Mesothelial cell of epicardium (in vitro differentiated cells): ENCODE results near the gene ACVR1B. TPM values are rescaled to one million over a fixed set of nuclear protein-coding genes. Genes with fewer than 3 reads are reported as not detected.
A peak's percentile ranks its signal among the peaks of the same experiment; 100 is the strongest.

ENCODE experiments used
- DNase-seq, 2 experiments: peaks; one replicate each; pipeline ENCODE4 v3.0.0; 2021; ENCODE audit warnings: low spot score in 2 of 2; ENCODE audit not compliant: unreplicated experiment in 2 of 2
- H3K27ac Mint-ChIP-seq: 2 replicates; pipeline ENCODE4 v1.8.0; 2021; ENCODE audit warnings: mixed read lengths
- H3K27me3 Mint-ChIP-seq: 2 replicates; pipeline ENCODE4 v1.8.0; 2021; ENCODE audit warnings: low read depth, mixed read lengths
- H3K36me3 Mint-ChIP-seq: 2 replicates; pipeline ENCODE4 v1.8.0; 2021; ENCODE audit warnings: mixed read lengths
- H3K4me1 Mint-ChIP-seq: 2 replicates; pipeline ENCODE4 v1.8.0; 2021; ENCODE audit warnings: mixed read lengths
- H3K4me3 Mint-ChIP-seq: 2 replicates; pipeline ENCODE4 v1.8.0; 2021; ENCODE audit warnings: mild to moderate bottlenecking, moderate library complexity, mixed read lengths
- H3K9me3 Mint-ChIP-seq: 2 replicates; pipeline ENCODE4 v1.8.0; 2021; ENCODE audit warnings: mixed read lengths
- total RNA-seq: library from RNA; stranded (reverse); gene quantifications from 3 replicates; pipeline ENCODE4 v1.2.1, GENCODE V29; 2021
- TF ChIP-seq, protein P1 (sequence below): fragments of 200-600 bp; sonication (generic); IDR thresholded peaks from one replicate; pipeline ENCODE4 v1.5.0; 2021; ENCODE audit warnings: antibody characterized with exemption; ENCODE audit not compliant: unreplicated experiment

Gene ACVR1B
- total RNA-seq, 1 donor from 2014 or later, result 31.2 TPM

DNA sequence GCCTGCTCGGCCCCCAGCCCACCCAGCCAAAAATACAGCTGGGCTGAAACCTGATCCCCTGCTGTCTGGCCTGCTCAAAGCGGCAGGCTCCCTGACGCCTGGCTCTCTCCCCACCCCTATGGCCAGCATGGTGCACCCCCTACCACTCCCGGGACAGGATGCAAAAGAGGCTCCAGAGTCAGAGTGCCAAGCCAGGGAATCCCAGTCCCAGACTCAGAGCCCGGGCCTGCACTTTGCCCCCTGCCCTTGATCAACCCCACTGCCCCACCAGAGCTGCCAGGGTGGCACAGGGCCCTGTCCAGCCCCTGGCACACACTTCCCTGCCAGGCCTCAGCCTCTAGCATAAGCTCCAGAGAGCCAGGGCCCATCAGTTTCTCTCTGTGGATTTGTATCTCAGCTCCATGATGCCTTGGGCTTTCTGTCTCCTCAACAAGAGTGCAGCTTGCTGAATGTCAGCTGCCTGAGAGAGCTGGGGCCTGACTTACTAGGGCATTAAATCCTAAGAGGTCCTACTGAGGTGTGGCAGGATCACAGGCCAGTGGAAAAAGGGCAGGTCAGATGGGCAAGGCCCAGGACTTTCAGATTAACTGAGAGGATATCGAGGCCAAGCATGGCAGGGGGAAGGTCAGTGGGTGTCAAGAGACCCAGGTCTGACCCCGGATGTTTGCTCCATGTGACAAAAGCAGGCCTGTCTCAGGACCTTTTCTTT, 30.3 kb upstream of the ACVR1B start:
- Mint-ChIP-seq H3K27ac (no peak overlapping the region), H3K27me3 (peaks cover 8% of the 10 kb centered on the region), H3K9me3 (no peaks in the 10 kb centered on the region), H3K4me1 (peaks cover 8% of the 10 kb centered on the region), H3K4me3 (no peak overlapping the region), H3K36me3 (no peaks in the 10 kb centered on the region)
- TF ChIP-seq, protein P1, sequence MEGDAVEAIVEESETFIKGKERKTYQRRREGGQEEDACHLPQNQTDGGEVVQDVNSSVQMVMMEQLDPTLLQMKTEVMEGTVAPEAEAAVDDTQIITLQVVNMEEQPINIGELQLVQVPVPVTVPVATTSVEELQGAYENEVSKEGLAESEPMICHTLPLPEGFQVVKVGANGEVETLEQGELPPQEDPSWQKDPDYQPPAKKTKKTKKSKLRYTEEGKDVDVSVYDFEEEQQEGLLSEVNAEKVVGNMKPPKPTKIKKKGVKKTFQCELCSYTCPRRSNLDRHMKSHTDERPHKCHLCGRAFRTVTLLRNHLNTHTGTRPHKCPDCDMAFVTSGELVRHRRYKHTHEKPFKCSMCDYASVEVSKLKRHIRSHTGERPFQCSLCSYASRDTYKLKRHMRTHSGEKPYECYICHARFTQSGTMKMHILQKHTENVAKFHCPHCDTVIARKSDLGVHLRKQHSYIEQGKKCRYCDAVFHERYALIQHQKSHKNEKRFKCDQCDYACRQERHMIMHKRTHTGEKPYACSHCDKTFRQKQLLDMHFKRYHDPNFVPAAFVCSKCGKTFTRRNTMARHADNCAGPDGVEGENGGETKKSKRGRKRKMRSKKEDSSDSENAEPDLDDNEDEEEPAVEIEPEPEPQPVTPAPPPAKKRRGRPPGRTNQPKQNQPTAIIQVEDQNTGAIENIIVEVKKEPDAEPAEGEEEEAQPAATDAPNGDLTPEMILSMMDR, result no peak
- DNase-seq, result no peak

DNA sequence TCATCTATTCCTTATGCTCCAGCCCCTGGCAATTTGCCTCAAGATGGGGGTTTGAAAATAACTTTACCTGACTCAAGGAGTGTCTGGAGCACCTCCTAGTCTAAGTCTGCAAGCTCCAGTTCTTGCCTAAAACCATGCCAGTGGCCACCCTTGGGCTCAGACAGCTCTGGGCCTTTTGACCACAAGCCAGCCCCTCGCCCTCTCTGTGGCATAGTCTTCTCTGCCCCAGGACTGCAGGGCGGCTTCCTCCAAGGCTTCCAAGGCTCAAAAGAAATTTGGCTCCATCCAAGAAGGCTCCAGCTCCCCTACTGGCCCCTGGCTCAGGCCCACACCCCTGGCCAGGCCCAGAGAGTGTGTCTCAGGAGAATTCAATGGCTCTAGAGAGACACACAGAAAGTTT, 29.4 kb upstream of the ACVR1B start:
- Mint-ChIP-seq H3K27ac (no peak overlapping the region), H3K9me3 (no peaks in the 10 kb centered on the region), H3K27me3 (peaks cover 8% of the 10 kb centered on the region), H3K4me3 (no peak overlapping the region), H3K4me1 (peaks cover 8% of the 10 kb centered on the region), H3K36me3 (no peaks in the 10 kb centered on the region)
- DNase-seq, result no peak
- TF ChIP-seq, protein P1, result no peak

DNA sequence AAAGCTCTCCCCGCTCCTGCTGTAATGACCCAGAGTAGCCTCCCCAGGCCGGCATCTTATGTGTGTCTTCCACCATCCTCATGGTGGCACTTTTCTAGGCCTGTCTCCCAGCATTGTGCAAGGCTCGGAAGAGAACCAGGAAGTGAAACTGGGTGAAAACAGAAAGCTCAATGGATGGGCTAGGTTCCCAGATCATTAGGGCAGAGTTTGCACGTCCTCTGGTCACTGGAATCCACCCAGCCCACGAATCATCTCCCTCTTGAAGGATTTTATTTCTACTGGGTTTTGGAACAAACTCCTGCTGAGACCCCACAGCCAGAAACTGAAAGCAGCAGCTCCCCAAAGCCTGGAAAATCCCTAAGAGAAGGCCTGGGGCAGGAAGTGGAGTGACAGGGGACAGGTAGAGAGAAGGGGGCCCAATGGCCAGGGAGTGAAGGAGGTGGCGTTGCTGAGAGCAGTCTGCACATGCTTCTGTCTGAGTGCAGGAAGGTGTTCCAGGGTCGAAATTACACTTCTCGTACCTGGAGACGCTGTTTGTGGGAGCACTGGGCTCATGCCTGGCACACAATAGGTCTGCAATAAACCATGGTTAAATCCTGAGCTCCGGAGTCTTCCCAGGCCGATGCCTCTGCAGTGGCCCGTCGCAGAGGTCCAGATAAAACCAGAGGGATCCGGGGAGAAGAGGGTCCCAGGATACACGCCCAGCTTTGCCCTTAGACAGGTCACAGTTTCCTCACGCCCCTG, 28.6 kb upstream of the ACVR1B start:
- no peak for DNase-seq
- no peaks in the 10 kb centered on the region for H3K9me3 Mint-ChIP-seq

DNA sequence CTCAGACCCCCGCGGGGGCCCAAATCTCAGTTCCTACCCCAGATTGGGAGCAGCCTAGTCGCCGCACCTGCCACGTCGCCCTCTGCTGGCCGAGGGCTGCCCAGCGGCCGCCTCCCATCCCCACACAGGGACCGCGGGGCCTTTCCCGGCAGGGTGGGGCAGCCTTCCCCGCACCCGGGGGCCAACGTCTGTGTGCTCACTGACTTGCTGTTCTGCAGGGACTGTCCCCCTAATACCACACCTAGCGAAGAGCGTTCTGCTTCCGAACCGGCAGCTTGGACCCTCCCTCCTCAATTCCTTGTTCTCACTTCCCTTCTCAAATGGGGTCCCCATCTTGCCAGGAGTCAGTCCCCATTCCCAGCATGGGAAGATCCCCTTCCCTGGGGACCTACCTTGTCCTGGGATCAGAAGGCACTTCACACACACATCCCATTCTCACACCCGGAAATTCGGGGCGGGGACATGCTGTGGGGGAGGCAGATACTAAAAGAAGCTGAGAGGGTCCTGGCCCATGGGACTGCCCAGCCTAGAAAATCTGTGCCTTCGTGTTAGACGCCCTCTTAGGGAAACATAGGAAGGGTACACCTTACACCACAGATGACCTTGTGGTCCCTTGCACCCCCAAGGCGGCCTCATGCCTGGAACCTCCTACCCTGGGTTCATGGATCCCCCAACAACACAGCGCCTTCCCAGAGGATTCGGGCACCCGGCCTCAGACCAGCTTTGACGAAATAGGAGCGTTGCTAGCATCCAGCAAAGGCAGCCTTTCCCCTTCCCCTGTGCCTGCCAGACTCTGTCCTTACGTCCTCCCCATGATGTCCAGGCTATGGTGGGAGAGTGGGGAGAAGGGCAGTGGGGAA, 27.8 kb upstream of the ACVR1B start:
- DNase-seq, result peak in 1 of 2 experiments; percentile 58
- Mint-ChIP-seq H3K27ac (no peak overlapping the region), H3K9me3 (no peaks in the 10 kb centered on the region), H3K36me3 (no peaks in the 10 kb centered on the region), H3K4me3 (no peak overlapping the region), H3K4me1 (peaks cover 8% of the 10 kb centered on the region), H3K27me3 (peaks cover 8% of the 10 kb centered on the region)
- TF ChIP-seq, protein P1, result peak; percentile 62

More for the DNA sequence above, 28.6 kb upstream of the ACVR1B start:
- Mint-ChIP-seq H3K4me1 (peaks cover 8% of the 10 kb centered on the region), H3K27me3 (peaks cover 8% of the 10 kb centered on the region), H3K27ac (no peak overlapping the region), H3K36me3 (no peaks in the 10 kb centered on the region), H3K4me3 (no peak overlapping the region)
- TF ChIP-seq, protein P1, result no peak

DNA sequence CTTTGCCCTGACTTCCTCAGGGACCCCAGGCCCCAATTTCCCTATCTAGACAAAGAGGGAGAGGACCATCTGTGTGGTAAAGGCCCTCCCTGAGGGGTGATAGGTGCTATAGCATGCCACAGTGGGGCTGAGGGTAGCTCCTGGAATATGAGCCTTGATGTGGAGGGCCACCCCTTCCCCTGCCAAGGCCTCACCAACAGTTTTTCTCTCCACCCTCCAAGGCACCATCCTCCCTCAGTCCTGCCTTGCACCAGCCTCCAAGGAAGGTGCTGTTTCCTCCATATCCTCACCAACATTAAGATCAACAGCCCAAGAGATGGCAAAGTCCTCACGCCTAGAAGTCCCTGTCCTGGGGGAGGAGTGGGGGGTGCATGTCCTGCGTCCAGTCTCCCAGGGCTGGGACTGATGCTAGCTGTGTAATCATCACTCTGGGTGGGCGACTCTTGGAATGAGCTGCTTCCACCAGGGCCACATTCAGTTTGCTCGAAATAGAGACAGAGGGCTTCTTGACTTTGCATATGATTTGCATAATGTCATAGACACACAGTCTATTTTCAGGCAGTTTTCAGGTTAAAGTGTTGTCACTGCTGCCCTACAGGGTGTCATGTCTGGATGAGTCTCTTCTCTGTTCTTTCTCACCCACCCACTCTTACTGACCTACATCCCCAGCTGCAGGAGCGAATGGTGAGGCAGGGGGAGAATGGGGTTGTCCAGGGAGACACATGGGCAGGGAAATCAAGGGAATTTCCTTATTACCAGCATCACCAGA, 26.8 kb upstream of the ACVR1B start:
- H3K27me3 Mint-ChIP-seq, result peaks cover 8% of the 10 kb centered on the region
- peaks cover 8% of the 10 kb centered on the region for H3K4me1 Mint-ChIP-seq
- H3K36me3 Mint-ChIP-seq, result no peaks in the 10 kb centered on the region
- H3K9me3 Mint-ChIP-seq, result no peaks in the 10 kb centered on the region
- TF ChIP-seq, protein P1, result no peak
- H3K4me3 Mint-ChIP-seq, result no peak overlapping the region
- H3K27ac Mint-ChIP-seq, result no peak overlapping the region
- no peak for DNase-seq
